T follicular helper cell (primary cell): Measurements from ENCODE around the gene ASCL1.

Source experiments
- DNase-seq: peaks from one replicate; pipeline ENCODE4 v3.0.0-alpha.2; 2020; ENCODE audit warnings: low read depth

Gene ASCL1

GRCh38 chr12:102977945-102978706 is 20.7 kb downstream of the ASCL1 start:
- no peak for DNase-seq

GRCh38 chr12:102980350-102980749 is 22.9 kb downstream of the ASCL1 start:
- no peak for DNase-seq

- DNase-seq = no peak
These were observed 32.9 kb downstream of the ASCL1 start for GRCh38 chr12:102990419-102990818.

- no peak for DNase-seq
These were observed 34.8 kb downstream of the ASCL1 start for GRCh38 chr12:102992297-102992696.

- no peak for DNase-seq
These were observed 35.2 kb downstream of the ASCL1 start for GRCh38 chr12:102992720-102993119.

- no peak for DNase-seq
These were observed 36.1 kb downstream of the ASCL1 start for GRCh38 chr12:102993537-102993936.

- DNase-seq = no peak
These were observed 37.9 kb downstream of the ASCL1 start for GRCh38 chr12:102995372-102995771.
